HEK293 (cell line): ENCODE data around the gene PDZD8.

Experiments
- CTCF ChIA-PET: fragments of 350-600 bp; formaldehyde crosslinking; extraction: SDS; loops from one replicate; lab custom pipeline; 2021; ENCODE audit warnings: antibody characterized with exemption; lab: Yijun Ruan, JAX
- POLR2A ChIA-PET: fragments of 300-600 bp; formaldehyde crosslinking; extraction: SDS; loops from one replicate; lab custom pipeline; 2020; ENCODE audit warnings: antibody characterized with exemption, inconsistent platforms; lab: Yijun Ruan, JAX
- H3K27ac ChIP-seq: fragments of 200-500 bp; sonication (Bioruptor generic); 2 replicates; pipeline ENCODE4 v1.5.1; 2014; ENCODE audit warnings: low read depth, low read length, control low read depth, inconsistent platforms; ENCODE audit errors: extremely low read depth
- H3K36me3 ChIP-seq, 2 experiments: fragments of 200-500 bp in 1 of 2; sonication (Bioruptor generic) in 1 of 2; 1 replicate in 1 of 2; 2 replicates in 1 of 2; pipeline ENCODE4 v1.5.1; 2014 to 2017; ENCODE audit warnings: inconsistent platforms in 2 of 2, low read length in 2 of 2; ENCODE audit not compliant: control insufficient read depth in 2 of 2, insufficient read depth in 1 of 2
- H3K4me1 ChIP-seq: fragments of 200-500 bp; sonication (Bioruptor generic); 2 replicates; pipeline ENCODE4 v1.5.1; 2014; ENCODE audit warnings: mild to moderate bottlenecking, low read length, inconsistent platforms; ENCODE audit not compliant: control insufficient read depth, insufficient read depth
- H3K4me3 ChIP-seq: 2 replicates; pipeline ENCODE4 v1.5.1; 2011; ENCODE audit warnings: low read depth, mild to moderate bottlenecking, control low read depth, low read length, moderate library complexity
- H3K9me3 ChIP-seq: fragments of 200-500 bp; sonication (Bioruptor generic); 2 replicates; pipeline ENCODE4 v1.5.1; 2014; ENCODE audit warnings: low read depth, low read length, inconsistent platforms; ENCODE audit not compliant: control insufficient read depth, insufficient read depth
- GFI1B ChIP-seq: fragments of 450-650 bp; formaldehyde crosslinking; IDR thresholded peaks from 2 replicates; pipeline ENCODE4 v1.5.1; 2016; ENCODE audit warnings: missing biosample characterization, missing genetic modification characterization
- GLI2 ChIP-seq: fragments of 450-650 bp; formaldehyde crosslinking; IDR thresholded peaks from 2 replicates; pipeline ENCODE4; 2017; ENCODE audit warnings: missing biosample characterization, missing genetic modification characterization, low read depth, borderline replicate concordance
- SCRT1 ChIP-seq: fragments of 450-650 bp; formaldehyde crosslinking; IDR thresholded peaks from 2 replicates; pipeline ENCODE4 v1.5.1; 2016; ENCODE audit warnings: missing biosample characterization, missing genetic modification characterization, borderline replicate concordance
- ZFP37 ChIP-seq: fragments of 450-650 bp; formaldehyde crosslinking; IDR thresholded peaks from 2 replicates; pipeline ENCODE4 v1.5.1; 2016; ENCODE audit warnings: missing biosample characterization, missing genetic modification characterization
- ZNF175 ChIP-seq: fragments of 450-650 bp; formaldehyde crosslinking; IDR thresholded peaks from 2 replicates; pipeline ENCODE4 v1.5.1; 2016; ENCODE audit warnings: missing biosample characterization, missing genetic modification characterization
- ZNF2 ChIP-seq: fragments of 450-650 bp; formaldehyde crosslinking; IDR thresholded peaks from 2 replicates; pipeline ENCODE4 v1.5.1; 2016; ENCODE audit warnings: missing biosample characterization, missing genetic modification characterization
- ZNF221 ChIP-seq: fragments of 450-650 bp; formaldehyde crosslinking; IDR thresholded peaks from 2 replicates; pipeline ENCODE4 v1.5.1; 2017; ENCODE audit warnings: missing biosample characterization, missing genetic modification characterization, borderline replicate concordance
- ZNF23 ChIP-seq: fragments of 450-650 bp; formaldehyde crosslinking; IDR thresholded peaks from 2 replicates; pipeline ENCODE4 v1.5.1; 2016; ENCODE audit warnings: missing biosample characterization, missing genetic modification characterization, borderline replicate concordance
- ZNF266 ChIP-seq: fragments of 450-650 bp; formaldehyde crosslinking; IDR thresholded peaks from 2 replicates; pipeline ENCODE4 v1.5.1; 2016; ENCODE audit warnings: missing biosample characterization, missing genetic modification characterization, low read depth
- ZNF426 ChIP-seq: fragments of 450-650 bp; formaldehyde crosslinking; IDR thresholded peaks from 2 replicates; pipeline ENCODE4 v1.5.1; 2017; ENCODE audit warnings: missing biosample characterization, missing genetic modification characterization, mild to moderate bottlenecking, inconsistent platforms, moderate library complexity
- ZNF529 ChIP-seq: fragments of 450-650 bp; formaldehyde crosslinking; IDR thresholded peaks from 2 replicates; pipeline ENCODE4 v1.5.1; 2017; ENCODE audit warnings: missing genetic modification characterization, missing biosample characterization; ENCODE audit not compliant: insufficient replicate concordance
- ZNF549 ChIP-seq: fragments of 450-650 bp; IDR thresholded peaks from 2 replicates; pipeline ENCODE4 v1.5.1; 2018; ENCODE audit warnings: missing biosample characterization, missing genetic modification characterization, mild to moderate bottlenecking, inconsistent platforms, moderate library complexity
- ZNF629 ChIP-seq: fragments of 450-650 bp; formaldehyde crosslinking; IDR thresholded peaks from 2 replicates; pipeline ENCODE4 v1.5.1; 2017; ENCODE audit warnings: missing biosample characterization, missing genetic modification characterization
- ZNF660 ChIP-seq: fragments of 450-650 bp; IDR thresholded peaks from 2 replicates; pipeline ENCODE4 v1.5.1; 2018; ENCODE audit warnings: missing biosample characterization, mild to moderate bottlenecking, missing genetic modification characterization
- ZNF777 ChIP-seq: fragments of 450-650 bp; formaldehyde crosslinking; IDR thresholded peaks from 2 replicates; pipeline ENCODE4 v1.5.1; 2017; ENCODE audit warnings: missing biosample characterization, missing genetic modification characterization, borderline replicate concordance
- TF ChIP-seq, protein P1 (sequence below): fragments of 450-650 bp; formaldehyde crosslinking; IDR thresholded peaks from 2 replicates; pipeline ENCODE4 v1.5.1; 2017; ENCODE audit warnings: missing biosample characterization, missing genetic modification characterization
- TF ChIP-seq, protein P2 (sequence below): fragments of 450-650 bp; formaldehyde crosslinking; IDR thresholded peaks from 2 replicates; pipeline ENCODE4 v1.5.1; 2016; ENCODE audit warnings: missing biosample characterization, missing genetic modification characterization
- TF ChIP-seq, protein P3 (sequence below): fragments of 450-650 bp; formaldehyde crosslinking; IDR thresholded peaks from 2 replicates; pipeline ENCODE4 v1.5.1; 2016; ENCODE audit warnings: missing biosample characterization, missing genetic modification characterization
- TF ChIP-seq, protein P4 (sequence below): fragments of 450-650 bp; formaldehyde crosslinking; IDR thresholded peaks from 2 replicates; pipeline ENCODE4 v1.5.1; 2016; ENCODE audit warnings: missing biosample characterization, missing genetic modification characterization
- TF ChIP-seq, protein P5 (sequence below): fragments of 450-650 bp; formaldehyde crosslinking; IDR thresholded peaks from 2 replicates; pipeline ENCODE4 v1.5.1; 2016; ENCODE audit warnings: missing biosample characterization, missing genetic modification characterization, low read depth
- TF ChIP-seq, protein P6 (sequence below): fragments of 450-650 bp; formaldehyde crosslinking; IDR thresholded peaks from 2 replicates; pipeline ENCODE4 v1.5.1; 2016; ENCODE audit warnings: missing biosample characterization, missing genetic modification characterization

The PDZD8 gene

DNA sequence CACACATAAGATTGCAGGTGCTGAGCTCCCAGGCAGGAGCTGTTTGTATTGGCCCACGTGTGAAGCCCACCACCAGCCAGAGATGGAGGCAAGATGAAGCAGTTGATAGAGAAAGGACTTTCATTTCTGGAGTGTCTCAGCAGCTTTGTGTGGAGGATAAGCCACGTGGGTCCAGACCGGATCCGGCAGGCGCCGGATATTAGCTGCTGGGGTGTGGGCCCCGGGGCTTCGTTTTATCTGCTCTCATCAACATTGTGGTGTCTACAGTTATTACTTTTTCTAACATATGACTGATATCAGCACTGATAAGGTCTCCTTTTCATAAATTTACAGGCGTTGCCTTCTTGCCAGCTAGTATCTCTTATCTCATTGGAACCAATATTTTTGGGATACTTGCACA, 108.8 kb downstream of the PDZD8 start (continued):
- TF ChIP-seq, protein P1, sequence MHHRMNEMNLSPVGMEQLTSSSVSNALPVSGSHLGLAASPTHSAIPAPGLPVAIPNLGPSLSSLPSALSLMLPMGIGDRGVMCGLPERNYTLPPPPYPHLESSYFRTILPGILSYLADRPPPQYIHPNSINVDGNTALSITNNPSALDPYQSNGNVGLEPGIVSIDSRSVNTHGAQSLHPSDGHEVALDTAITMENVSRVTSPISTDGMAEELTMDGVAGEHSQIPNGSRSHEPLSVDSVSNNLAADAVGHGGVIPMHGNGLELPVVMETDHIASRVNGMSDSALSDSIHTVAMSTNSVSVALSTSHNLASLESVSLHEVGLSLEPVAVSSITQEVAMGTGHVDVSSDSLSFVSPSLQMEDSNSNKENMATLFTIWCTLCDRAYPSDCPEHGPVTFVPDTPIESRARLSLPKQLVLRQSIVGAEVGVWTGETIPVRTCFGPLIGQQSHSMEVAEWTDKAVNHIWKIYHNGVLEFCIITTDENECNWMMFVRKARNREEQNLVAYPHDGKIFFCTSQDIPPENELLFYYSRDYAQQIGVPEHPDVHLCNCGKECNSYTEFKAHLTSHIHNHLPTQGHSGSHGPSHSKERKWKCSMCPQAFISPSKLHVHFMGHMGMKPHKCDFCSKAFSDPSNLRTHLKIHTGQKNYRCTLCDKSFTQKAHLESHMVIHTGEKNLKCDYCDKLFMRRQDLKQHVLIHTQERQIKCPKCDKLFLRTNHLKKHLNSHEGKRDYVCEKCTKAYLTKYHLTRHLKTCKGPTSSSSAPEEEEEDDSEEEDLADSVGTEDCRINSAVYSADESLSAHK, result no peak
- TF ChIP-seq ZNF660 (tag by site-specific recombination) (no peak), ZNF629 (tag by site-specific recombination) (no peak), GLI2 (tag by site-specific recombination) (no peak)
- TF ChIP-seq, protein P2, sequence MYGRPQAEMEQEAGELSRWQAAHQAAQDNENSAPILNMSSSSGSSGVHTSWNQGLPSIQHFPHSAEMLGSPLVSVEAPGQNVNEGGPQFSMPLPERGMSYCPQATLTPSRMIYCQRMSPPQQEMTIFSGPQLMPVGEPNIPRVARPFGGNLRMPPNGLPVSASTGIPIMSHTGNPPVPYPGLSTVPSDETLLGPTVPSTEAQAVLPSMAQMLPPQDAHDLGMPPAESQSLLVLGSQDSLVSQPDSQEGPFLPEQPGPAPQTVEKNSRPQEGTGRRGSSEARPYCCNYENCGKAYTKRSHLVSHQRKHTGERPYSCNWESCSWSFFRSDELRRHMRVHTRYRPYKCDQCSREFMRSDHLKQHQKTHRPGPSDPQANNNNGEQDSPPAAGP (tag by site-specific recombination), result no peak

DNA sequence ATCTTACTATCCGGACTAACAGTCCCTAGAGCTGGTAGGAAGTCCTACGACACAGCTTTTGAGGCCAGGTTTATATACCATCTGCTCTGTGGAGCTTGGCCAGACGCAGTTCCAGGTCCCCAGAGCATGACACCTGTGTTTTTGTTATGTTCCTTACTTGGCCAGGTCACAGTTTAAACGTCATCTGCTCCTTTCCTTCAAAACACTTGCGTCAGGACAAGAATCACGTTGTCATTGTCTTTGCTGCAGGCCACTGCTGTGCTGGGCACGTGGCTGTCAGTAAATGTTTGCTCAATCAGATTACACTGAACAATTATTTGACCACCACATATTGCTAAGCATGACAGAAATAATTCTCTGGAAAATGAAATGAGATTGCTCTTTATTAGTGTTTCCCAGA, 110.5 kb downstream of the PDZD8 start:
- no peaks in the 10 kb centered on the region for H3K9me3 ChIP-seq
- no peak overlapping the region for H3K27ac ChIP-seq
- H3K4me3 ChIP-seq, result no peak overlapping the region
- ChIA-PET CTCF (interaction anchor here (0.6 to 1.5 kb wide), 3 partner anchors 38 to 133 kb away, joined by 3 to 4 read pairs (median 3); no protein-coding TSS in a partner anchor), POLR2A (no interaction called here)
- no peak for TF ChIP-seq ZNF266 (tag by site-specific recombination)
- TF ChIP-seq ZNF221 (tag by site-specific recombination), result no peak
- TF ChIP-seq, protein P3, sequence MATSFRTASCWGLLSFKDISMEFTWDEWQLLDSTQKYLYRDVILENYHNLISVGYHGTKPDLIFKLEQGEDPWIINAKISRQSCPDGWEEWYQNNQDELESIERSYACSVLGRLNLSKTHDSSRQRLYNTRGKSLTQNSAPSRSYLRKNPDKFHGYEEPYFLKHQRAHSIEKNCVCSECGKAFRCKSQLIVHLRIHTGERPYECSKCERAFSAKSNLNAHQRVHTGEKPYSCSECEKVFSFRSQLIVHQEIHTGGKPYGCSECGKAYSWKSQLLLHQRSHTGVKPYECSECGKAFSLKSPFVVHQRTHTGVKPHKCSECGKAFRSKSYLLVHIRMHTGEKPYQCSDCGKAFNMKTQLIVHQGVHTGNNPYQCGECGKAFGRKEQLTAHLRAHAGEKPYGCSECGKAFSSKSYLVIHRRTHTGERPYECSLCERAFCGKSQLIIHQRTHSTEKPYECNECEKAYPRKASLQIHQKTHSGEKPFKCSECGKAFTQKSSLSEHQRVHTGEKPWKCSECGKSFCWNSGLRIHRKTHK (tag by site-specific recombination), result no peak
- no peak for TF ChIP-seq GFI1B (tag by site-specific recombination)
- TF ChIP-seq SCRT1 (tag by site-specific recombination), result no peak
- TF ChIP-seq ZNF777, result no peak
- TF ChIP-seq, protein P4, sequence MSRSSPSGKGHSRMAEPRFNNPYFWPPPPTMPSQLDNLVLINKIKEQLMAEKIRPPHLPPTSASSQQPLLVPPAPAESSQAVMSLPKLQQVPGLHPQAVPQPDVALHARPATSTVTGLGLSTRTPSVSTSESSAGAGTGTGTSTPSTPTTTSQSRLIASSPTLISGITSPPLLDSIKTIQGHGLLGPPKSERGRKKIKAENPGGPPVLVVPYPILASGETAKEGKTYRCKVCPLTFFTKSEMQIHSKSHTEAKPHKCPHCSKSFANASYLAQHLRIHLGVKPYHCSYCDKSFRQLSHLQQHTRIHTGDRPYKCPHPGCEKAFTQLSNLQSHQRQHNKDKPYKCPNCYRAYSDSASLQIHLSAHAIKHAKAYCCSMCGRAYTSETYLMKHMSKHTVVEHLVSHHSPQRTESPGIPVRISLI (tag by site-specific recombination), result no peak
- TF ChIP-seq ZNF426 (tag by site-specific recombination), result no peak
- TF ChIP-seq ZNF529 (tag by site-specific recombination), result no peak
- TF ChIP-seq ZFP37 (tag by site-specific recombination), result no peak
- TF ChIP-seq, protein P5, sequence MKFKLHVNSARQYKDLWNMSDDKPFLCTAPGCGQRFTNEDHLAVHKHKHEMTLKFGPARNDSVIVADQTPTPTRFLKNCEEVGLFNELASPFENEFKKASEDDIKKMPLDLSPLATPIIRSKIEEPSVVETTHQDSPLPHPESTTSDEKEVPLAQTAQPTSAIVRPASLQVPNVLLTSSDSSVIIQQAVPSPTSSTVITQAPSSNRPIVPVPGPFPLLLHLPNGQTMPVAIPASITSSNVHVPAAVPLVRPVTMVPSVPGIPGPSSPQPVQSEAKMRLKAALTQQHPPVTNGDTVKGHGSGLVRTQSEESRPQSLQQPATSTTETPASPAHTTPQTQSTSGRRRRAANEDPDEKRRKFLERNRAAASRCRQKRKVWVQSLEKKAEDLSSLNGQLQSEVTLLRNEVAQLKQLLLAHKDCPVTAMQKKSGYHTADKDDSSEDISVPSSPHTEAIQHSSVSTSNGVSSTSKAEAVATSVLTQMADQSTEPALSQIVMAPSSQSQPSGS (tag by site-specific recombination), result no peak
- TF ChIP-seq ZNF549 (tag by site-specific recombination), result no peak
- TF ChIP-seq ZNF23, result no peak
- no peak for TF ChIP-seq ZNF2
- TF ChIP-seq, protein P6, sequence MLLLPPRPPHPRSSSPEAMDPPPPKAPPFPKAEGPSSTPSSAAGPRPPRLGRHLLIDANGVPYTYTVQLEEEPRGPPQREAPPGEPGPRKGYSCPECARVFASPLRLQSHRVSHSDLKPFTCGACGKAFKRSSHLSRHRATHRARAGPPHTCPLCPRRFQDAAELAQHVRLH (tag by site-specific recombination), result no peak
- TF ChIP-seq ZNF175 (tag by site-specific recombination), result no peak
- no peaks in the 10 kb centered on the region for H3K4me1 ChIP-seq
- H3K36me3 ChIP-seq, result no peaks in the 10 kb centered on the region
